HL-60/S4 (cell line): ENCODE data around the gene ERC2.
"Not testable (repeated sequence)": the region's sequence is repeated elsewhere in the genome, so short reads cannot be mapped to it uniquely, and the experiment has no call there.

ENCODE experiments used
- in situ Hi-C: fragments of 300-500 bp; cut with MboI; formaldehyde crosslinking; loops from 2 replicates; pipeline ENCODE4 v1.14.3; 2022; ENCODE audit warnings: low sequenced_read_pairs

The ERC2 gene

GRCh38 chr3:56468184-56469106 is at the start of gene ERC2:
ERC2 (minus strand) TSS chr3:56468467.
- in situ Hi-C loops: no loop called here

GRCh38 chr3:56502738-56503137 is 34.5 kb upstream of the ERC2 start:
- in situ Hi-C loops: no loop called here

GRCh38 chr3:56496376-56496775 is 28.1 kb upstream of the ERC2 start:
- in situ Hi-C loops: not testable (repeated sequence)

GRCh38 chr3:56494679-56495322 is 26.5 kb upstream of the ERC2 start:
- in situ Hi-C loops: no loop called here

- in situ Hi-C loops: no loop called here
Observed at GRCh38 chr3:56491566-56491965, 23.3 kb upstream of the ERC2 start.

- in situ Hi-C loops: no loop called here
Observed at GRCh38 chr3:56488812-56489600, 20.7 kb upstream of the ERC2 start.

- in situ Hi-C loops: no loop called here
Observed at GRCh38 chr3:56484525-56485032, 16.3 kb upstream of the ERC2 start.

GRCh38 chr3:56484122-56484521 is 15.9 kb upstream of the ERC2 start:
- in situ Hi-C loops: no loop called here

- in situ Hi-C loops: no loop called here
Observed at GRCh38 chr3:56477646-56478045, 9.4 kb upstream of the ERC2 start.

GRCh38 chr3:56476771-56477170 is 8.5 kb upstream of the ERC2 start:
- in situ Hi-C loops: no loop called here

- in situ Hi-C loops: no loop called here
Observed at GRCh38 chr3:56471771-56472170, 3.5 kb upstream of the ERC2 start.

GRCh38 chr3:56469141-56469540 is 874 bp upstream of the ERC2 start:
- in situ Hi-C loops: no loop called here

- in situ Hi-C loops: no loop called here
Observed at GRCh38 chr3:56467801-56468183, 475 bp downstream of the ERC2 start.

- in situ Hi-C loops: no loop called here
Observed at GRCh38 chr3:56467108-56467507, 1.2 kb downstream of the ERC2 start.

GRCh38 chr3:56459719-56460118 is 8.5 kb downstream of the ERC2 start:
- in situ Hi-C loops: no loop called here

GRCh38 chr3:56459104-56459496 is 9.2 kb downstream of the ERC2 start:
- in situ Hi-C loops: no loop called here

GRCh38 chr3:56458496-56459103 is 9.7 kb downstream of the ERC2 start:
- in situ Hi-C loops: no loop called here

- in situ Hi-C loops: no loop called here
Observed at GRCh38 chr3:56456117-56456516, 12.2 kb downstream of the ERC2 start.

GRCh38 chr3:56453011-56453410 is 15.3 kb downstream of the ERC2 start:
- in situ Hi-C loops: no loop called here

- in situ Hi-C loops: no loop called here
Observed at GRCh38 chr3:56452085-56452484, 16.2 kb downstream of the ERC2 start.

- in situ Hi-C loops: no loop called here
Observed at GRCh38 chr3:56443372-56443771, 24.9 kb downstream of the ERC2 start.
